PC-3 (cell line): ENCODE measurements around the gene SAMHD1.

Experiments used
- CTCF ChIP-seq: fragments of 300-600 bp; sonication (generic); conservative IDR thresholded peaks from 2 replicates; pipeline ENCODE4 v1.5.1; 2017; ENCODE audit warnings: antibody characterized with exemption, low read depth, mild to moderate bottlenecking, low read length
- EZH2 ChIP-seq: fragments of 300-600 bp; sonication (generic); IDR thresholded peaks from one replicate; pipeline ENCODE4 v1.6.1; 2017; ENCODE audit warnings: antibody characterized with exemption, mild to moderate bottlenecking, low read length; ENCODE audit not compliant: unreplicated experiment

- TF ChIP-seq CTCF (no peak), EZH2 (no peak)
These were observed 70.7 kb downstream of the SAMHD1 start for GRCh38 chr20:36880741-36881250.
